HEK293 (cell line): ENCODE measurements around the gene CFL1.

Source experiments
- CTCF ChIA-PET: fragments of 350-600 bp; formaldehyde crosslinking; extraction: SDS; loops from one replicate; lab custom pipeline; 2021; ENCODE audit warnings: antibody characterized with exemption; lab: Yijun Ruan, JAX
- POLR2A ChIA-PET: fragments of 300-600 bp; formaldehyde crosslinking; extraction: SDS; loops from one replicate; lab custom pipeline; 2020; ENCODE audit warnings: antibody characterized with exemption, inconsistent platforms; lab: Yijun Ruan, JAX
- H3K27ac ChIP-seq: fragments of 200-500 bp; sonication (Bioruptor generic); 2 replicates; pipeline ENCODE4 v1.5.1; 2014; ENCODE audit warnings: low read depth, low read length, control low read depth, inconsistent platforms; ENCODE audit errors: extremely low read depth
- H3K36me3 ChIP-seq, 2 experiments: fragments of 200-500 bp in 1 of 2; sonication (Bioruptor generic) in 1 of 2; 1 replicate in 1 of 2; 2 replicates in 1 of 2; pipeline ENCODE4 v1.5.1; 2014 to 2017; ENCODE audit warnings: inconsistent platforms in 2 of 2, low read length in 2 of 2; ENCODE audit not compliant: control insufficient read depth in 2 of 2, insufficient read depth in 1 of 2
- H3K4me1 ChIP-seq: fragments of 200-500 bp; sonication (Bioruptor generic); 2 replicates; pipeline ENCODE4 v1.5.1; 2014; ENCODE audit warnings: mild to moderate bottlenecking, low read length, inconsistent platforms; ENCODE audit not compliant: control insufficient read depth, insufficient read depth
- H3K4me3 ChIP-seq: 2 replicates; pipeline ENCODE4 v1.5.1; 2011; ENCODE audit warnings: low read depth, mild to moderate bottlenecking, control low read depth, low read length, moderate library complexity
- H3K9me3 ChIP-seq: fragments of 200-500 bp; sonication (Bioruptor generic); 2 replicates; pipeline ENCODE4 v1.5.1; 2014; ENCODE audit warnings: low read depth, low read length, inconsistent platforms; ENCODE audit not compliant: control insufficient read depth, insufficient read depth
- HOXA7 ChIP-seq: sonication (generic); formaldehyde crosslinking; IDR thresholded peaks from 2 replicates; pipeline ENCODE4 v1.8.1; 2022; ENCODE audit warnings: missing genetic modification reagents, borderline replicate concordance
- ZNF157 ChIP-seq: fragments of 450-650 bp; formaldehyde crosslinking; IDR thresholded peaks from 2 replicates; pipeline ENCODE4 v1.5.1; 2016; ENCODE audit warnings: missing biosample characterization, missing genetic modification characterization
- ZNF239 ChIP-seq: fragments of 450-650 bp; formaldehyde crosslinking; IDR thresholded peaks from 2 replicates; pipeline ENCODE4 v1.5.1; 2016; ENCODE audit warnings: missing biosample characterization, missing genetic modification characterization
- TF ChIP-seq, protein P1 (sequence below): fragments of 450-650 bp; formaldehyde crosslinking; optimal IDR thresholded peaks from 2 replicates; pipeline ENCODE3; 2016; ENCODE audit warnings: missing biosample characterization, mild to moderate bottlenecking, missing genetic modification characterization

Gene CFL1

DNA sequence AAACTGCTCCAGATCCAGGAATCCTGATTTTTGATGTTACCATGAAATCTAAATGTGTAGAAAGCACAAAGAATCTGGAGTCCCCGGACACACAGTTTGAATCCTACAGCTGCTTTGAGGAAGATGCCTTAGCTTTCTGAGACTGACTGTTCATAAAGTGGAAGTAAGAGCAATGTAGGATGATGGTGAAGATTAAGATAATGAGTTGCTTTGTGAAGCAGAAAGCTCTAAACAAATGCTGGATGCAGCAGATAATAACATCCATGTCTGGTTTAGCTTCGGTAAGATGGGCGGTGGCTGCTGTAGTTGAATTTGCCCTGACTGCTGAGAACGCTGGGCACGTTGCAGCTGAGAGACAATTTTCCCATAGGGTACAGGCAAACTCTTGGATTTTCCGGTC is 51.0 kb downstream of the CFL1 start:
- ChIA-PET CTCF (interaction anchor here (0.6 to 3.5 kb wide), 7 partner anchors 11 to 169 kb away, joined by 3 to 30 read pairs (median 4); partner anchors contain the start of gene SIPA1), POLR2A (interaction anchor here (1.6 kb wide), 1 partner anchor 95 kb away, joined by 7 read pairs; the partner anchor contains the start of gene KAT5)
- no peak overlapping the region for H3K4me3 ChIP-seq
- no peaks in the 10 kb centered on the region for H3K9me3 ChIP-seq
- no peaks in the 10 kb centered on the region for H3K36me3 ChIP-seq
- no peak overlapping the region for H3K27ac ChIP-seq
- TF ChIP-seq ZNF157: no peak
- TF ChIP-seq, protein P1, sequence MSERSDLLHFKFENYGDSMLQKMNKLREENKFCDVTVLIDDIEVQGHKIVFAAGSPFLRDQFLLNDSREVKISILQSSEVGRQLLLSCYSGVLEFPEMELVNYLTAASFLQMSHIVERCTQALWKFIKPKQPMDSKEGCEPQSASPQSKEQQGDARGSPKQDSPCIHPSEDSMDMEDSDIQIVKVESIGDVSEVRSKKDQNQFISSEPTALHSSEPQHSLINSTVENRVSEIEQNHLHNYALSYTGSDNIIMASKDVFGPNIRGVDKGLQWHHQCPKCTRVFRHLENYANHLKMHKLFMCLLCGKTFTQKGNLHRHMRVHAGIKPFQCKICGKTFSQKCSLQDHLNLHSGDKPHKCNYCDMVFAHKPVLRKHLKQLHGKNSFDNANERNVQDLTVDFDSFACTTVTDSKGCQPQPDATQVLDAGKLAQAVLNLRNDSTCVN (tag by site-specific recombination): no peak
- TF ChIP-seq ZNF239 (tag by site-specific recombination): no peak
- no peak for TF ChIP-seq HOXA7 (CRISPR knock-in tag)
- no peaks in the 10 kb centered on the region for H3K4me1 ChIP-seq
